Jurkat, Clone E6-1 (cell line): ENCODE results near the gene PHETA1.
"Not testable (repeated sequence)": the region's sequence is repeated elsewhere in the genome, so short reads cannot be mapped to it uniquely, and the experiment has no call there.

Experiments used
- DNase-seq: peaks from one replicate; pipeline ENCODE4 v3.0.0-alpha.2; 2011; ENCODE audit warnings: low read depth, low spot score
- H3K4me3 ChIP-seq: 2 replicates; pipeline ENCODE4 v1.5.1; 2011; ENCODE audit warnings: mild to moderate bottlenecking, low read length, control low read depth, moderate library complexity

The PHETA1 gene

GRCh38 chr12:111337371-111337770 lies 31.5 kb downstream of the PHETA1 start:
- DNase-seq = no peak

DNA sequence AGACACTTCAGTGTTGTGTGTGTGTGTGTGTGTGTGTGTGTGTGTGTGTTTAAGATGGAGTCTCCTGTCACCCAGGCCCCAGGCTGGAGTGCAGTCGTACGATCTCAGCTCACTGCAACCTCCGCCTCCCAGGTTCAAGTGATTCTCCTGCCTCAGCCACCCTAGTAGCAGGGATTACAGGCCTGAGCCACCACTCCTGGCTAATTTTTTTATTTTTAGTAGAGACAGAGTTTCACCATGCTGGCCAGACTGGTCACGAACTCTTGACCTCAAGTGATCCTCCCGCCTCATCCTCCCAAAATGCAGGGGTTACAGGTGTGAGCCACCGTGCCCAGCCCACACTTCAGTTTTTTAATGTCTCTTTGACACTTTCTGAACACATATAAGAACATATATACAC lies 32.5 kb downstream of the PHETA1 start:
- H3K4me3 ChIP-seq = not testable (repeated sequence)

More at GRCh38 chr12:111337371-111337770, 31.5 kb downstream of the PHETA1 start:
- no peak overlapping the region for H3K4me3 ChIP-seq

DNA sequence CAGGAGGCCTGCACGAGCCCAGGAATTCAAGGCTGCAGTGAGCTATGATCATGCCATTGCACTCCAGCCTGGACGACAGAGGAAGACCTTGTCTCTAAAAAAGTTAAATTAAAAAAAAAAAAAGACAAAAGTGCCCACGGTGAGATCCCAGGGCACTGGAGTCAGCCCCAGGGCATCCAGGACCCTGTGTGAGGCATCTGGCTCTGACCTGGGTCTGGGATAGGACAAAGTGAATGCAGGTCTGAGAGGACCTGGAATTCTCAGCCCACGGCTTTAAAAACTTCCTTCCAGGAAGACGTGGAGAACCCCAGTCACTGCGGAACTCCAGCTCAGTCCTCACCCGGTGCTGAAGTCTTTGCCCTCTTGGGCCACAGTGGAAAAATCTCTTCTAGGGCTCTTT lies 33.1 kb downstream of the PHETA1 start:
- no peak for DNase-seq
- H3K4me3 ChIP-seq = no peak overlapping the region

More for the DNA sequence above, 32.5 kb downstream of the PHETA1 start:
- DNase-seq = not testable (repeated sequence)

DNA sequence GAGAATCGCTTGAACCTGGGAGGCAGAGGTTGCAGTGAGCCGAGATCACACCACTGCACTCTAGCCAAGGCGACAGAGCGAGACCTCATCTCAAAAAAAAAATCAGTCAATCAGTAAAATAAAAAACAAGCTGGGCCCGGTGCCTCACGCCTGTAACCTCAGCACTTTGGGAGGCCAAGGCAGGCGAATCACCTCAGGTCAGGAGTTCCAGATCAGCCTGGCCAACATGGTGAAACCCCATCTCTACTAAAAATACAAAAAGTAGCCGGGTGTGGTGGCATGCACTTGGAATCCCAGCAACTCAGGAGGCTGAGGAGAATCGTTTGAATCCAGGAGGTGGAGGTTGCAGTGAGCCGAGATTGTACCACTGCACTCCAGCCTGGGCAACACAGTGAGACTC lies 33.6 kb downstream of the PHETA1 start:
- H3K4me3 ChIP-seq = not testable (repeated sequence)

DNA sequence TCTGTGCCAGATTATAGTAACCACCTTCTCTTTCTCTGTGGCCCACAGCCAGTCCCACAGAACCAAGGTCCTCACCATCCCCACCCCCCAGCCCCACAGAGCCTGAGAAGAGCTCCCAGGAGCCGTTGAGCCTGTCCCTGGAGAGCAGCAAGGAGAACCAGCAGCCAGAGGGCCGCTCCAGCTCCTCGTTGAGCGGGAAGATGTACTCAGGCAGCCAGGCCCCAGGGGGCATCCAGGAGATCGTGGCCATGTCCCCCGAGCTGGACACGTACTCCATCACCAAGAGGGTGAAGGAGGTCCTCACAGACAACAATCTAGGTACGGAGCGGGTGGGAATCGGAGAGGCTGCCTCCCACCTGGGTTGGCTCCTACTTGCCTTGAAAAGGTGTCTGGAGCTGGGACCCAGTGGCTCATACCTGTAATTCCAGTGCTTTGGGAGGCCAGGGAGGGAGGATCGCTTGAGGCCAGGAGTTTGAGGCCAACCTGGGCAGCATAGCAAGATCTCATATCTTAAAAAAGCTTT lies 34.4 kb downstream of the PHETA1 start:
- no peak for DNase-seq
- no peak overlapping the region for H3K4me3 ChIP-seq

More for the DNA sequence above, 33.6 kb downstream of the PHETA1 start:
- not testable (repeated sequence) for DNase-seq

GRCh38 chr12:111330800-111331752 lies 37.8 kb downstream of the PHETA1 start:
- peak; percentile 35 for DNase-seq
- H3K4me3 ChIP-seq = no peak overlapping the region

GRCh38 chr12:111328138-111328537 lies 40.8 kb downstream of the PHETA1 start:
- H3K4me3 ChIP-seq = no peak overlapping the region
- no peak for DNase-seq

GRCh38 chr12:111327474-111327873 lies 41.4 kb downstream of the PHETA1 start:
- no peak for DNase-seq
- no peak overlapping the region for H3K4me3 ChIP-seq

DNA sequence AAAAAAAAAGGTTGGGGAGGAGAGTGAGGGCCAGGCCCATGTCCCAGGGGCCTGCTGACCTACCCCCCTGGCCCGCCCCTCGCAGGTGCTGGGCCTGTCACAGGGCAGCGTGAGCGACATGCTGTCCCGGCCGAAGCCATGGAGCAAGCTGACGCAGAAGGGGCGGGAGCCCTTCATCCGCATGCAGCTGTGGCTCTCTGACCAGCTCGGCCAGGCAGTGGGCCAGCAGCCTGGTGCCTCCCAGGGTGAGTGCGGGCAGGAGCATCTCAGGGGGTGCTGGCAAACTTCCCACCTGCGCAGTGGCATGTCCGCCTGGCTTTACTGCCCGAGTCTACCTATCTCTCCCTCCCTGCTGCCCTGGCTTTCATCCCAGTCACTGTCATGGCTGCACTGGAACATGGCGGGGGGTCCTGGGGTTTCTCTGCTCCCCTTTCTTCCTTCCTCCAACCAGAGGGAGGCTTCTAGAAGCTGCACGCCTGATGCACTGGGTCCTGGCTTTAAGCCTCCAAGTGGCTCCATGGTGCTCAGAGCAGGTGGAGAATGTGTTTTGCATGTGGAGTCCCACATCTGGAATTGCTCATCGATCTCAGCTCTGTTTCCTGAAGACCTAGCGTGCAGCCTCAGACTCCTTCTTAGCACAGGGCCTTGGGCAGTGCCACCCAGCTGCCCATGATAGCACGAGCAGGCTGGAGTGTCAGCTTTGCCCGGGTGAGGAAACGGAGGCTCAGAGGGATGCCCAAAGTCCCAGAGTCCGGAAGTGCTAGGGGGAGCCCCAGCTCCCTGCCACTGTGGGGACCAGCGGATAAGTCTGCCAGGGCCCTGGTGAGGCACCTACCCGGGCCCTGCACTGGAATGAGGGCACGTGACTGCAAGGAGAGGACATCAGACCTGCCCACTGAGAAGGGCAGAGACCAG lies 46.3 kb downstream of the PHETA1 start:
- no peak for DNase-seq
- H3K4me3 ChIP-seq = no peak overlapping the region

GRCh38 chr12:111321317-111321716 lies 47.6 kb downstream of the PHETA1 start:
- no peak overlapping the region for H3K4me3 ChIP-seq
- DNase-seq = no peak

GRCh38 chr12:111320258-111321050 lies 48.4 kb downstream of the PHETA1 start:
- no peak for DNase-seq
- H3K4me3 ChIP-seq = no peak overlapping the region

DNA sequence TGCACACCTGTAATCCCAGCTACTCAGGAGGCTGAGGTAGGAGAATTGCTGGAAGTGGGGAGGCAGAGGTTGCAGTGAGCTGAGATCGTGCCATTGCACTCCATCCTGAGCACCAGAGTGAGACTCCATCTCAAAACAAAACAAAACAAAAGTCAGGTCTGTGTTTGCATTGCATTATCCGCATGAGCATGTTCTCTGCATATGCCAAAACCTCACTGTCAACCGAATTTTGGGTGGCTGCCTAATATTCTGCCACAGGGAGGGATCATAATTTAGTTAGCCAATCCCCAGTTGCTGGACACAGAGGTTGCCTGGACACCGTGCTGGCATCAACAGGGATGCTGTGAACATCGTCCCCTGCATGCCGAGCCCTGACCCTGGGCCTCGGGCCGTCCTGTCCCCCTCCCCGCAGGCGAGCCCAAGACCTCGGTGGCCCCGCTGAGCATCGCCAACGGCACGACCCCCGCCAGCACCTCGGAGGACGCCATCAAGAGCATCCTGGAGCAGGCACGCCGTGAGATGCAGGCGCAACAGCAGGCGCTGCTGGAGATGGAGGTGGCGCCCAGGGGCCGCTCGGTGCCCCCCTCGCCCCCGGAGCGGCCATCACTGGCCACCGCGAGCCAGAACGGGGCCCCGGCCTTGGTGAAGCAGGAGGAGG lies 49.2 kb downstream of the PHETA1 start:
- no peak overlapping the region for H3K4me3 ChIP-seq
- no peak for DNase-seq

DNA sequence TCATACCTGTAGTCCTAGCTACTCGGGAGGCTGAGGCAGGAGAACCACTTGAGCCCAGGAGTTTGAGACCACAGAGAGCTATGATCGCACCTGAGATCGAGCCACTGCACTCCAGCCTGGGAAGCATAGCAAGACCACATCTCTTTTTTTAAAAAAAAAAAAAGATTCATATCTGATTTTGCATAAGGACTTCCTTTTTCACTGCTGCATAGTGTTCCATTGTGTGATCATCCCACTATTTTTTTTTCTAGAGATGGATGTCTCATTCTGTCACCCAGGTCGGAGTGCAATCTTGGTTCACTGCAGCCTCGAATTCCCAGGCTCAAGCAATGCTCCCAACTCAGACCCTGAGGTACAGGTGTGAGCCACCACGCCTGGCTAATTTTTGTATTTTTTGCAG lies 50.4 kb downstream of the PHETA1 start:
- H3K4me3 ChIP-seq = no peak overlapping the region
- DNase-seq = no peak

DNA sequence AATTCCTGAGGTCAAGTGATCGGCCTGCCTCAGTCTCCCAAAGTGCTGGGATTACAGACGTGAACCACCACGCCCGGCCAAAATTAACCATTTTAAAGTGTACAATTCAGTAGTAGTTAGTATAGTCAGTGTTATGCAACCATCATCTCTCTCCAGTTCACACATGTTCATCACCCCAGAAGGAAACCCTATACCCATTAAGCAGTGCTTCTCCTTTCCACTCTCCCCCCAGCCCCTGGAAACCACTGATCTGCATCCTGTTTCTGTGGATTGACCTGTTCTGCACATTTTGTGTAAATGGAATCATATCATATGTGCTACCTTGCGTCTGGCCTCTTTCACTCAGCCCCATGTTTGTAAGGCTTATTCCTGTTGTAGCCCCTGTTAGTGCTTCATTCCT lies 52.2 kb downstream of the PHETA1 start:
- DNase-seq = no peak

GRCh38 chr12:111314953-111315539 lies 53.8 kb downstream of the PHETA1 start:
- no peak for DNase-seq
- no peak overlapping the region for H3K4me3 ChIP-seq

More for the DNA sequence above, 52.2 kb downstream of the PHETA1 start:
- H3K4me3 ChIP-seq = no peak overlapping the region

- peak; percentile 53 for DNase-seq
- H3K4me3 ChIP-seq = no peak overlapping the region
These were observed 55.0 kb downstream of the PHETA1 start for GRCh38 chr12:111313833-111314259.

DNA sequence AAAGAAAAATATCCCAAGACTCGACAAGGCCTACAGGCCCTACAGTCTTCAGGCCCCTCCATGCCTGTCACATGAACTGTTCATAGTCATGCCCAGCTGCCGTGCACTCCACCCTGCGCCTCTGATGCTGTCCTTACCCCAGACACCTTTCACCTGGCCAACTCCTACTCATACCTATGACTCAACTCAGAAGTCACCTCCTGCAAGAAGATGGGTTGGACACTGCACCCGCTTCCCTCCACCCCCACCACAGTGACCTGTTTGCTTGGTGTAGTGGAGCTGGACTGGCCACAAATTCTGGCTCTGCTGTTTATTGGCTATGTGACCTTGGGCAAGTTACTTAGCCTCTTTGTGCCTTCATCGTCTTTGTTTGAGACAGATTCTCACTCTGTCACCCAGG lies 56.2 kb downstream of the PHETA1 start:
- H3K4me3 ChIP-seq = no peak overlapping the region
- no peak for DNase-seq

DNA sequence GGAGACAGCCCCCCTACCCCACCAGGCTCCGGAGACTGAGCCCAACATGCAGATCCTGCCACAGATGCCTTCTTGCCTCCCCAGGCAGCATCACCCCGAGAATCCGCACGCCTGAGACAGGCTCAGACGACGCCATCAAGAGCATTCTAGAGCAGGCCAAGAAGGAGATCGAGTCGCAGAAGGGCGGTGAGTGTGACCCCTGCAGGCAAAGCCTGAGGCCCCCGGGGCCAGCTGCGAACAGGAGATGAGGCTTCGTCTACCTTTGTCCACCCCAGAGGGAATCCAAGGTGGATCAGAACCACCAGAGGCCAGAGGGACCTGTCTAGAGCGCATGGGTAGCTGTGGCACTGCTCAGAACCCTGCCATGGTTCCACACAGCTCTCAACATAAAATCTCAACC lies 56.9 kb downstream of the PHETA1 start:
- no peak for DNase-seq
- no peak overlapping the region for H3K4me3 ChIP-seq
